ENCODE data around the gene DTL.

DTL gene

GRCh38 chr1:212101735-212102134, 66.2 kb downstream of the DTL start:
- Histone ChIP-seq H3K9ac (ENCODE audit: low read depth, low read length) (no peak overlapping the region), H3K36me3 (ENCODE audit: insufficient read depth, low read length) (peaks cover 7% of the 10 kb centered on the region), H3K4me2 (ENCODE audit: low read length) (no peak overlapping the region), H3K4me3 (ENCODE audit: low read length) (no peak overlapping the region), H3K9me3 (replicated peaks; ENCODE audit: low read length) (no peaks in the 10 kb centered on the region), H3K27me3 (ENCODE audit: control insufficient read depth, insufficient read depth, low read length) (no peaks in the 10 kb centered on the region), H3K4me1 (ENCODE audit: control insufficient read depth, insufficient read depth, low read length) (no peaks in the 10 kb centered on the region)

GRCh38 chr1:212104586-212105325, 69.2 kb downstream of the DTL start:
- Histone ChIP-seq H3K4me1 (ENCODE audit: control insufficient read depth, insufficient read depth, low read length) (no peaks in the 10 kb centered on the region), H3K4me2 (ENCODE audit: low read length) (no peak overlapping the region), H3K4me3 (ENCODE audit: low read length) (no peak overlapping the region), H3K9ac (ENCODE audit: low read depth, low read length) (no peak overlapping the region), H3K36me3 (ENCODE audit: insufficient read depth, low read length) (peaks cover 7% of the 10 kb centered on the region), H3K9me3 (replicated peaks; ENCODE audit: low read length) (no peaks in the 10 kb centered on the region), H3K27me3 (ENCODE audit: control insufficient read depth, insufficient read depth, low read length) (no peaks in the 10 kb centered on the region)

- no peak overlapping the region for H3K4me2 ChIP-seq (ENCODE audit: low read length)
- H3K9me3 ChIP-seq (replicated peaks; ENCODE audit: low read length): no peaks in the 10 kb centered on the region
- no peak overlapping the region for H3K9ac ChIP-seq (ENCODE audit: low read depth, low read length)
- H3K4me1 ChIP-seq (ENCODE audit: control insufficient read depth, insufficient read depth, low read length): no peaks in the 10 kb centered on the region
- H3K36me3 ChIP-seq (ENCODE audit: insufficient read depth, low read length): no peaks in the 10 kb centered on the region
- no peak overlapping the region for H3K4me3 ChIP-seq (ENCODE audit: low read length)
- H3K27me3 ChIP-seq (ENCODE audit: control insufficient read depth, insufficient read depth, low read length): no peaks in the 10 kb centered on the region
These were observed 70.8 kb downstream of the DTL start for GRCh38 chr1:212106286-212106792.

- Histone ChIP-seq H3K36me3 (ENCODE audit: insufficient read depth, low read length) (no peaks in the 10 kb centered on the region), H3K4me1 (ENCODE audit: control insufficient read depth, insufficient read depth, low read length) (no peaks in the 10 kb centered on the region), H3K4me3 (ENCODE audit: low read length) (no peak overlapping the region), H3K9me3 (replicated peaks; ENCODE audit: low read length) (no peaks in the 10 kb centered on the region), H3K4me2 (ENCODE audit: low read length) (no peak overlapping the region), H3K9ac (ENCODE audit: low read depth, low read length) (no peak overlapping the region), H3K27me3 (ENCODE audit: control insufficient read depth, insufficient read depth, low read length) (no peaks in the 10 kb centered on the region)
These were observed 71.9 kb downstream of the DTL start for GRCh38 chr1:212107481-212107880.

DNA sequence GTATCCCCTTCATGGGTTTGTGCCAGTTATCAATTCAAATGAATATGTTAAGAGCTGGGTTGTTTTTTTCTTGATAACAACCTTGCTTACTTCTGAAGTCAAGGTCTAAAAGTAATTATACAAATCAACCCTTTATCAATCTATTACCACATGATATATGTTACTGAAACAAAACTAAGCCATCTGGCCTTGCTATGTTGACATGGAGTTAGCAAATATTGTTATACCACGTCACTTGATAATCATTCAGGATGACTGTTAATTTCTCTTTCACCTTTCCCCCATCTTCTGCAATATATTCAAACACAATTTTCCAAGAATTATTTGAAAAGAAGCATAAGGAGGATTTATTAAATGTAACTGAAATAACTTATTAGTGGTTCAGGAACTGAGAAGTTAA, 72.6 kb downstream of the DTL start:
- Histone ChIP-seq H3K4me1 (ENCODE audit: control insufficient read depth, insufficient read depth, low read length) (no peaks in the 10 kb centered on the region), H3K9ac (ENCODE audit: low read depth, low read length) (no peak overlapping the region), H3K4me2 (ENCODE audit: low read length) (no peak overlapping the region), H3K27me3 (ENCODE audit: control insufficient read depth, insufficient read depth, low read length) (no peaks in the 10 kb centered on the region), H3K36me3 (ENCODE audit: insufficient read depth, low read length) (no peaks in the 10 kb centered on the region), H3K4me3 (ENCODE audit: low read length) (no peak overlapping the region), H3K9me3 (replicated peaks; ENCODE audit: low read length) (no peaks in the 10 kb centered on the region)

DNA sequence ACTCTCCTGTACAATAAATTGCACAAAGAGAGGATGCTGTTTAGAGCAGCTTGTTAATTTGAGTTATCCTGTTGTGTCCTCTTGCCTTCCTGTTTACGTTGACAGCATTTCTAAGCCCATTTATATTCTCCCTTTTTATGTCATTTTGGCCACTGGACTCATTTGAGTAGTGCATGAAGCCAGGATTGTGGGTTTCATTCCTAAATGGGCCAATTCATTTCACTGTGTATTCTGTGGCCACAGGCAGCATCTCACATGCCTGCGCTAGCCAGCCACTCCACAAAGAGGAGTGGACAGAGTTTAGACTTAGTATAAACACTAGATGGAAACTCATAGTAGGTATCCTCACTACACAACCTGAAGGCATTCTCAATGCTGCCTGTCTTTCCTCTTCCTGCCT, 73.4 kb downstream of the DTL start:
- no peaks in the 10 kb centered on the region for H3K4me1 ChIP-seq (ENCODE audit: control insufficient read depth, insufficient read depth, low read length)
- no peak overlapping the region for H3K4me3 ChIP-seq (ENCODE audit: low read length)
- no peaks in the 10 kb centered on the region for H3K9me3 ChIP-seq (replicated peaks; ENCODE audit: low read length)
- no peaks in the 10 kb centered on the region for H3K36me3 ChIP-seq (ENCODE audit: insufficient read depth, low read length)
- H3K4me2 ChIP-seq (ENCODE audit: low read length): no peak overlapping the region
- H3K9ac ChIP-seq (ENCODE audit: low read depth, low read length): no peak overlapping the region
- H3K27me3 ChIP-seq (ENCODE audit: control insufficient read depth, insufficient read depth, low read length): no peaks in the 10 kb centered on the region

DNA sequence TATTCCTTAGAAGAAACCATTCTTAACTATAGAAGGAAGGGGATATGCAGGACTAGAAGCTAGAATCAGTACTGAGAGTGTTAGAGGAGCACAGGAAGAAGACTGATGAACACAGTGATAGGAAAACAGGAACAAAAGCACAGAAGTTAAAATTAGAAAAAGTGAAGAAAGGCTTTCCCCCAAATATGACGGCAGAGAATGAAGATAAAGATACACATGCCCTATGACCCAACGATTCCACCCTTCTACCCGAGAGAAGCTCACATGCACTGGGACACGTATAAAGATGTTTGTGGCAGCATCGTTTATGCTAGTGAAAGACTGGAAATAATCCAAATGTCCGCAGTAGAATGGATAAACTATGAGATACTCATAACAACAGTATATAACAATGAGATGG, 74.2 kb downstream of the DTL start:
- Histone ChIP-seq H3K4me2 (ENCODE audit: low read length) (no peak overlapping the region), H3K36me3 (ENCODE audit: insufficient read depth, low read length) (no peaks in the 10 kb centered on the region), H3K4me1 (ENCODE audit: control insufficient read depth, insufficient read depth, low read length) (no peaks in the 10 kb centered on the region), H3K4me3 (ENCODE audit: low read length) (no peak overlapping the region), H3K9me3 (replicated peaks; ENCODE audit: low read length) (no peaks in the 10 kb centered on the region), H3K27me3 (ENCODE audit: control insufficient read depth, insufficient read depth, low read length) (no peaks in the 10 kb centered on the region), H3K9ac (ENCODE audit: low read depth, low read length) (no peak overlapping the region)

DNA sequence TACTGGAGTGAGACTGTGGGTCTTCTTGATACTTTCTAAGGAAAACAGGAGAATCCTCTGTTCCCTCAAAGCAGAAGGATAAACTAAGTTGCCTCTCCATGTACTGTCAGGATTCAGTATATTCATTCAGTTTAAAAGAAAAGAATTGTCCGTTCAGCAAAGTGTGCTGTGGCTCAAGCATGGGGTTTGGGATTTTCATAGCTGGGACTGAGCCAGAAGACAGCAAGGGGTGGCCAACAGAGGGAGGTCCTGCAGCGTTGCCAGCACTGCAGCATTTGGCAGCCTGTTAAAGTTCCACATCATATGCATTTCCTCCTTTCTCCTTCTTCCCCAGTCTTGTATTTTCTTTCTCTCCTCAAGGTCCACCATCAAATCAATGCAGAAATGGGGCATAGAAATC, 75.1 kb downstream of the DTL start:
- Histone ChIP-seq H3K9me3 (replicated peaks; ENCODE audit: low read length) (no peaks in the 10 kb centered on the region), H3K36me3 (ENCODE audit: insufficient read depth, low read length) (no peaks in the 10 kb centered on the region), H3K4me2 (ENCODE audit: low read length) (no peak overlapping the region), H3K4me1 (ENCODE audit: control insufficient read depth, insufficient read depth, low read length) (no peaks in the 10 kb centered on the region), H3K9ac (ENCODE audit: low read depth, low read length) (no peak overlapping the region), H3K27me3 (ENCODE audit: control insufficient read depth, insufficient read depth, low read length) (no peaks in the 10 kb centered on the region), H3K4me3 (ENCODE audit: low read length) (no peak overlapping the region)

GRCh38 chr1:212111536-212111935, 76.0 kb downstream of the DTL start:
- H3K4me1 ChIP-seq (ENCODE audit: control insufficient read depth, insufficient read depth, low read length): no peaks in the 10 kb centered on the region
- H3K4me2 ChIP-seq (ENCODE audit: low read length): no peak overlapping the region
- no peaks in the 10 kb centered on the region for H3K27me3 ChIP-seq (ENCODE audit: control insufficient read depth, insufficient read depth, low read length)
- no peak overlapping the region for H3K9ac ChIP-seq (ENCODE audit: low read depth, low read length)
- H3K36me3 ChIP-seq (ENCODE audit: insufficient read depth, low read length): no peaks in the 10 kb centered on the region
- no peaks in the 10 kb centered on the region for H3K9me3 ChIP-seq (replicated peaks; ENCODE audit: low read length)
- no peak overlapping the region for H3K4me3 ChIP-seq (ENCODE audit: low read length)

- no peaks in the 10 kb centered on the region for H3K9me3 ChIP-seq (replicated peaks; ENCODE audit: low read length)
- H3K27me3 ChIP-seq (ENCODE audit: control insufficient read depth, insufficient read depth, low read length): no peaks in the 10 kb centered on the region
- no peaks in the 10 kb centered on the region for H3K36me3 ChIP-seq (ENCODE audit: insufficient read depth, low read length)
- H3K4me3 ChIP-seq (ENCODE audit: low read length): no peak overlapping the region
- H3K4me1 ChIP-seq (ENCODE audit: control insufficient read depth, insufficient read depth, low read length): no peaks in the 10 kb centered on the region
- no peak overlapping the region for H3K4me2 ChIP-seq (ENCODE audit: low read length)
- H3K9ac ChIP-seq (ENCODE audit: low read depth, low read length): no peak overlapping the region
These were observed 78.2 kb downstream of the DTL start for GRCh38 chr1:212113706-212114105.

DNA sequence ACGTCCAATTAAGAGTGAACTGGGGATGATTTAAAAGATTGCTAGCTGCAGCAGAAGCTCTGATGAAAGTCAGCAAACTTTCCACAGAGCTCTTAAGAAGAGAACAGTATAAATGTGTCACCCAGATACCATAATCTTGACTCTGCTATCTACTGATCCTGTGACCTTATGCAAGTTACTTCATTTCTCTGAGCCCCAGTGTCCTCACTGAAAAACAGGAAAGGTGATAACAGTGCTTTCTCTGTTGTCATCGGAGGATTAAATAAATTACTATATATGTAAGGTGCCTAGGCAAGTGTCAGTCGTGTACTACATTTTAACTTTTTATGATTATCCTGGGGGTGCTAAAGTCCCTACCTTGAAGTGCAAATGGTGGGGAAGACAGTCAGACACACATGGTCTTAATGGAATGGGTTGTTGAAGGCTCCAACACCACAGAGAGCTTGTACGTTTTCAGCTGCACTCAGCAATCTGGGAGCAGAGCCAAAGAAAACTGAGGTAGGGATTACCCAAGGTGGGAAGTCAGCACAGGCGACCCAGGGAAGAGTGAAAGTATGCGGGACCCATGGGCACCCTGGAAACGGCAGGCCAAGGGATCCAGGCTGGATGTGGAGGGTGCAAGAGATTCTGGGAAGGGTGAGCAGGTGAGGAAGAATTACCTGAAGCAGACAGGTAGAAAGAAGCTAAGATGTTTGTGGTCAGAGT, 82.8 kb downstream of the DTL start:
- H3K4me3 ChIP-seq (ENCODE audit: low read length): no peak overlapping the region
- no peaks in the 10 kb centered on the region for H3K4me1 ChIP-seq (ENCODE audit: control insufficient read depth, insufficient read depth, low read length)
- H3K9ac ChIP-seq (ENCODE audit: low read depth, low read length): no peak overlapping the region
- no peak overlapping the region for H3K4me2 ChIP-seq (ENCODE audit: low read length)
- H3K36me3 ChIP-seq (ENCODE audit: insufficient read depth, low read length): no peaks in the 10 kb centered on the region
- H3K27me3 ChIP-seq (ENCODE audit: control insufficient read depth, insufficient read depth, low read length): no peaks in the 10 kb centered on the region
- H3K9me3 ChIP-seq (replicated peaks; ENCODE audit: low read length): no peaks in the 10 kb centered on the region

DNA sequence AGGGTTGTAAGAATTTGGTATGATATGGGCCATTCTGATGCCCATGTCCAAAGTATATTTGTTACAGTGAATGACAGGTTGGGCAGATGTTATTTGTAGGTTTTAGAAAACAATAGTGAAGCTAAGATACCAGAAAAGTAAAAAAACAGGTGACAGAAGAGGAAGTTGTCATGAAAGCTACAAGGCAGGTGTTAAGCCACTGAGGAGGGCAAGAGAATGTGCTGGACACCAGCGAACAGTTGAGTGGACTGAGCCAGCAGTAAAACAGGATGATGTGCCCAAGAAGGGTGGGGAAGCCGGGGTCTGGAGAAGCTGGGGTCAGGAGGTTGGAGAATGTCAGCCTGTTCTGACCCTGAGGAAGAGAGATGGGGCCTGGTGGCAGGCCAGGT, 83.3 kb downstream of the DTL start:
- H3K27me3 ChIP-seq (ENCODE audit: control insufficient read depth, insufficient read depth, low read length): no peaks in the 10 kb centered on the region
- no peaks in the 10 kb centered on the region for H3K9me3 ChIP-seq (replicated peaks; ENCODE audit: low read length)
- H3K4me3 ChIP-seq (ENCODE audit: low read length): no peak overlapping the region
- no peak overlapping the region for H3K9ac ChIP-seq (ENCODE audit: low read depth, low read length)
- no peak overlapping the region for H3K4me2 ChIP-seq (ENCODE audit: low read length)
- no peaks in the 10 kb centered on the region for H3K36me3 ChIP-seq (ENCODE audit: insufficient read depth, low read length)
- no peaks in the 10 kb centered on the region for H3K4me1 ChIP-seq (ENCODE audit: control insufficient read depth, insufficient read depth, low read length)

Data from skeletal muscle satellite cell (primary cell).